ENCODE measurements around the gene PGS1.
"Not testable (repeated sequence)": the region's sequence is repeated elsewhere in the genome, so short reads cannot be mapped to it uniquely, and the experiment has no call there.

The PGS1 gene

GRCh38 chr17:78449983-78450595, 71.6 kb downstream of the PGS1 start:
- no peak overlapping the region for H3K9ac ChIP-seq (ENCODE audit: low read length)
- H3K27me3 ChIP-seq (ENCODE audit: control insufficient read depth, insufficient read depth, low read length), result peaks cover 4% of the 10 kb centered on the region
- H3K27ac ChIP-seq (ENCODE audit: low read depth, low read length), result no peak overlapping the region
- H3K4me3 ChIP-seq (ENCODE audit: low read length), result no peak overlapping the region
- no peaks in the 10 kb centered on the region for H3K4me1 ChIP-seq (ENCODE audit: control insufficient read depth, insufficient read depth, low read length)
- H3K36me3 ChIP-seq (ENCODE audit: control insufficient read depth, insufficient read depth, low read length), result no peaks in the 10 kb centered on the region

- Histone ChIP-seq H3K27me3 (ENCODE audit: control insufficient read depth, insufficient read depth, low read length) (peaks cover 4% of the 10 kb centered on the region), H3K4me1 (ENCODE audit: control insufficient read depth, insufficient read depth, low read length) (no peaks in the 10 kb centered on the region), H3K9ac (ENCODE audit: low read length) (no peak overlapping the region), H3K27ac (ENCODE audit: low read depth, low read length) (no peak overlapping the region), H3K4me3 (ENCODE audit: low read length) (no peak overlapping the region), H3K36me3 (ENCODE audit: control insufficient read depth, insufficient read depth, low read length) (no peaks in the 10 kb centered on the region)
Measured at GRCh38 chr17:78450696-78451345, 72.4 kb downstream of the PGS1 start.

- Histone ChIP-seq H3K4me3 (ENCODE audit: low read length) (no peak overlapping the region), H3K36me3 (ENCODE audit: control insufficient read depth, insufficient read depth, low read length) (no peaks in the 10 kb centered on the region), H3K27me3 (ENCODE audit: control insufficient read depth, insufficient read depth, low read length) (peaks cover 4% of the 10 kb centered on the region), H3K4me1 (ENCODE audit: control insufficient read depth, insufficient read depth, low read length) (no peaks in the 10 kb centered on the region), H3K27ac (ENCODE audit: low read depth, low read length) (no peak overlapping the region), H3K9ac (ENCODE audit: low read length) (no peak overlapping the region)
Measured at GRCh38 chr17:78451753-78452152, 73.3 kb downstream of the PGS1 start.

GRCh38 chr17:78454346-78454745, 75.9 kb downstream of the PGS1 start:
- H3K27me3 ChIP-seq (ENCODE audit: control insufficient read depth, insufficient read depth, low read length), result peaks cover 4% of the 10 kb centered on the region
- H3K36me3 ChIP-seq (ENCODE audit: control insufficient read depth, insufficient read depth, low read length), result no peaks in the 10 kb centered on the region
- no peak overlapping the region for H3K4me3 ChIP-seq (ENCODE audit: low read length)
- no peak overlapping the region for H3K27ac ChIP-seq (ENCODE audit: low read depth, low read length)
- no peaks in the 10 kb centered on the region for H3K4me1 ChIP-seq (ENCODE audit: control insufficient read depth, insufficient read depth, low read length)
- H3K9ac ChIP-seq (ENCODE audit: low read length), result no peak overlapping the region

- H3K27me3 ChIP-seq (ENCODE audit: control insufficient read depth, insufficient read depth, low read length), result no peaks in the 10 kb centered on the region
- no peak overlapping the region for H3K9ac ChIP-seq (ENCODE audit: low read length)
Measured at GRCh38 chr17:78458091-78458490, 79.6 kb downstream of the PGS1 start.

GRCh38 chr17:78458736-78459335, 80.4 kb downstream of the PGS1 start:
- H3K4me1 ChIP-seq (ENCODE audit: control insufficient read depth, insufficient read depth, low read length), result no peaks in the 10 kb centered on the region
- no peaks in the 10 kb centered on the region for H3K27me3 ChIP-seq (ENCODE audit: control insufficient read depth, insufficient read depth, low read length)
- H3K27ac ChIP-seq (ENCODE audit: low read depth, low read length), result no peak overlapping the region
- H3K4me3 ChIP-seq (ENCODE audit: low read length), result no peak overlapping the region
- H3K36me3 ChIP-seq (ENCODE audit: control insufficient read depth, insufficient read depth, low read length), result no peaks in the 10 kb centered on the region
- no peak overlapping the region for H3K9ac ChIP-seq (ENCODE audit: low read length)

More at GRCh38 chr17:78458091-78458490, 79.6 kb downstream of the PGS1 start:
- Histone ChIP-seq H3K4me3 (ENCODE audit: low read length) (no peak overlapping the region), H3K4me1 (ENCODE audit: control insufficient read depth, insufficient read depth, low read length) (no peaks in the 10 kb centered on the region), H3K36me3 (ENCODE audit: control insufficient read depth, insufficient read depth, low read length) (no peaks in the 10 kb centered on the region), H3K27ac (ENCODE audit: low read depth, low read length) (no peak overlapping the region)

GRCh38 chr17:78459696-78460095, 81.2 kb downstream of the PGS1 start:
- Histone ChIP-seq H3K36me3 (ENCODE audit: control insufficient read depth, insufficient read depth, low read length) (no peaks in the 10 kb centered on the region), H3K27ac (ENCODE audit: low read depth, low read length) (no peak overlapping the region), H3K9ac (ENCODE audit: low read length) (no peak overlapping the region), H3K4me3 (ENCODE audit: low read length) (no peak overlapping the region), H3K4me1 (ENCODE audit: control insufficient read depth, insufficient read depth, low read length) (no peaks in the 10 kb centered on the region), H3K27me3 (ENCODE audit: control insufficient read depth, insufficient read depth, low read length) (no peaks in the 10 kb centered on the region)

GRCh38 chr17:78460176-78460675, 81.8 kb downstream of the PGS1 start:
- Histone ChIP-seq H3K27me3 (ENCODE audit: control insufficient read depth, insufficient read depth, low read length) (no peaks in the 10 kb centered on the region), H3K4me1 (ENCODE audit: control insufficient read depth, insufficient read depth, low read length) (no peaks in the 10 kb centered on the region), H3K27ac (ENCODE audit: low read depth, low read length) (no peak overlapping the region), H3K4me3 (ENCODE audit: low read length) (no peak overlapping the region), H3K9ac (ENCODE audit: low read length) (no peak overlapping the region), H3K36me3 (ENCODE audit: control insufficient read depth, insufficient read depth, low read length) (no peaks in the 10 kb centered on the region)

GRCh38 chr17:78460951-78461798, 82.7 kb downstream of the PGS1 start:
- H3K4me3 ChIP-seq (ENCODE audit: low read length), result no peak overlapping the region
- no peaks in the 10 kb centered on the region for H3K36me3 ChIP-seq (ENCODE audit: control insufficient read depth, insufficient read depth, low read length)
- no peak overlapping the region for H3K27ac ChIP-seq (ENCODE audit: low read depth, low read length)
- H3K27me3 ChIP-seq (ENCODE audit: control insufficient read depth, insufficient read depth, low read length), result no peaks in the 10 kb centered on the region
- H3K4me1 ChIP-seq (ENCODE audit: control insufficient read depth, insufficient read depth, low read length), result no peaks in the 10 kb centered on the region
- no peak overlapping the region for H3K9ac ChIP-seq (ENCODE audit: low read length)

- no peaks in the 10 kb centered on the region for H3K4me1 ChIP-seq (ENCODE audit: control insufficient read depth, insufficient read depth, low read length)
- no peak overlapping the region for H3K9ac ChIP-seq (ENCODE audit: low read length)
- H3K4me3 ChIP-seq (ENCODE audit: low read length), result no peak overlapping the region
- no peaks in the 10 kb centered on the region for H3K36me3 ChIP-seq (ENCODE audit: control insufficient read depth, insufficient read depth, low read length)
- no peaks in the 10 kb centered on the region for H3K27me3 ChIP-seq (ENCODE audit: control insufficient read depth, insufficient read depth, low read length)
- H3K27ac ChIP-seq (ENCODE audit: low read depth, low read length), result no peak overlapping the region
Measured at GRCh38 chr17:78461799-78462053, 83.3 kb downstream of the PGS1 start.

- Histone ChIP-seq H3K36me3 (ENCODE audit: control insufficient read depth, insufficient read depth, low read length) (no peaks in the 10 kb centered on the region), H3K4me1 (ENCODE audit: control insufficient read depth, insufficient read depth, low read length) (no peaks in the 10 kb centered on the region), H3K27me3 (ENCODE audit: control insufficient read depth, insufficient read depth, low read length) (no peaks in the 10 kb centered on the region), H3K27ac (ENCODE audit: low read depth, low read length) (no peak overlapping the region), H3K4me3 (ENCODE audit: low read length) (no peak overlapping the region), H3K9ac (ENCODE audit: low read length) (no peak overlapping the region)
Measured at GRCh38 chr17:78462148-78462547, 83.7 kb downstream of the PGS1 start.

GRCh38 chr17:78466109-78466785, 87.8 kb downstream of the PGS1 start:
- H3K36me3 ChIP-seq (ENCODE audit: control insufficient read depth, insufficient read depth, low read length); H3K9ac ChIP-seq (ENCODE audit: low read length); H3K27me3 ChIP-seq (ENCODE audit: control insufficient read depth, insufficient read depth, low read length); H3K4me3 ChIP-seq (ENCODE audit: low read length); H3K27ac ChIP-seq (ENCODE audit: low read depth, low read length); H3K4me1 ChIP-seq (ENCODE audit: control insufficient read depth, insufficient read depth, low read length): not testable (repeated sequence)
